K562 (cell line): ENCODE results near the gene ZNF862. TPM values are rescaled to one million over a fixed set of nuclear protein-coding genes. Genes with fewer than 3 reads are reported as not detected.

Experiments used
- CCAR2 ChIP-seq: fragments of 200-400 bp; formaldehyde crosslinking; IDR thresholded peaks from 2 replicates; pipeline ENCODE4 v1.6.1; 2017; ENCODE audit warnings: mild to moderate bottlenecking, low read depth, low read length
- EP300 ChIP-seq: IDR thresholded peaks from 2 replicates; pipeline ENCODE4 v1.6.1; 2012; ENCODE audit warnings: low read length, improper control_type of control experiment
- HNRNPK ChIP-seq: fragments of 200-400 bp; formaldehyde crosslinking; IDR thresholded peaks from one replicate; pipeline ENCODE4 v1.6.1; 2018; ENCODE audit warnings: mild to moderate bottlenecking, low read depth, low read length; ENCODE audit not compliant: poor library complexity, severe bottlenecking
- MIER1 ChIP-seq: fragments of 450-650 bp; IDR thresholded peaks from 2 replicates; pipeline ENCODE4 v1.6.1; 2016; ENCODE audit warnings: antibody characterized with exemption, mild to moderate bottlenecking, low read depth
- MTF1 ChIP-seq: fragments of 250-450 bp; sonication (Bioruptor Pico); IDR thresholded peaks from 2 replicates; pipeline ENCODE4 v1.9.0; 2021; ENCODE audit warnings: moderate library complexity, mild to moderate bottlenecking, inconsistent platforms, borderline replicate concordance
- RNF2 ChIP-seq: sonication (generic); IDR thresholded peaks from 2 replicates; pipeline ENCODE4 v1.6.1; 2016
- SETDB1 ChIP-seq: IDR thresholded peaks from one replicate; pipeline ENCODE4 v1.6.1; 2012; ENCODE audit warnings: low read length, control low read depth, inconsistent platforms
- SP1 ChIP-seq: sonication (generic); formaldehyde crosslinking; IDR thresholded peaks from 2 replicates; pipeline ENCODE4 v1.8.1; 2022; ENCODE audit warnings: mild to moderate bottlenecking, missing genetic modification reagents
- THRAP3 ChIP-seq: fragments of 450-650 bp; IDR thresholded peaks from 2 replicates; pipeline ENCODE4 v1.6.1; 2016; ENCODE audit warnings: mild to moderate bottlenecking, inconsistent platforms, borderline replicate concordance
- ZC3H11A ChIP-seq: IDR thresholded peaks from 2 replicates; pipeline ENCODE4 v1.6.1; 2012; ENCODE audit warnings: low read depth, low read length, improper control_type of control experiment
- ZNF174 ChIP-seq: fragments of 250-450 bp; sonication (Bioruptor Pico); IDR thresholded peaks from 2 replicates; pipeline ENCODE4 v1.4.0; 2020; ENCODE audit warnings: mild to moderate bottlenecking
- ZNF347 ChIP-seq: fragments of 450-650 bp; formaldehyde crosslinking; IDR thresholded peaks from 2 replicates; pipeline ENCODE4 v1.4.0; 2020; ENCODE audit warnings: low read depth, mild to moderate bottlenecking, moderate library complexity
- ZNF408 ChIP-seq: fragments of 250-450 bp; sonication (Bioruptor Pico); IDR thresholded peaks from 2 replicates; pipeline ENCODE4 v1.4.0; 2020; ENCODE audit warnings: low read depth, mild to moderate bottlenecking, moderate library complexity
- ZNF778 ChIP-seq: fragments of 450-650 bp; formaldehyde crosslinking; IDR thresholded peaks from 2 replicates; pipeline ENCODE4 v1.4.0; 2020; ENCODE audit warnings: mild to moderate bottlenecking, moderate library complexity
- ZSCAN29 ChIP-seq: fragments of 450-650 bp; IDR thresholded peaks from 2 replicates; pipeline ENCODE4 v1.6.1; 2017
- polyA plus RNA-seq, 8 experiments: library from polyadenylated mRNA; depleted of rRNA in 4 of 8; stranded (reverse) in 5 of 8; unstranded in 3 of 8; fragments of >200 nt; fragmentation: Nextera tagmentation in 2 of 8; fragmentation: Illumina TruSeq in 1 of 8; extraction: Ambion mirVana in 2 of 8; extraction: Trizol in 1 of 8; gene quantifications; 2 replicates each; pipeline versions ENCODE4 v1.2.1 to v1.2.3, GENCODE V29; 2011 to 2014; ENCODE audit warnings: inconsistent platforms in 1 of 8, missing spikeins in 1 of 8
- total RNA-seq, 7 experiments: library from RNA; depleted of rRNA in 6 of 7; stranded (reverse); fragments of >200 nt in 6 of 7; fragmentation: Illumina TruSeq in 2 of 7; extraction: Trizol in 2 of 7; gene quantifications; 2 replicates each; pipeline versions ENCODE4 v1.2.1 to v1.2.3, GENCODE V29; 2011 to 2021; ENCODE audit warnings: low replicate concordance in 1 of 7
- TF ChIP-seq, protein P1 (sequence below): fragments of 250-450 bp; sonication (Bioruptor Pico); IDR thresholded peaks from 2 replicates; pipeline ENCODE4 v1.8.0; 2022; ENCODE audit warnings: moderate library complexity, mild to moderate bottlenecking, inconsistent platforms
- TF ChIP-seq, protein P2 (sequence below): fragments of 250-450 bp; sonication (Bioruptor Pico); IDR thresholded peaks from 2 replicates; pipeline ENCODE4 v1.5.0; 2021; ENCODE audit warnings: mild to moderate bottlenecking, moderate library complexity
- TF ChIP-seq, protein P3 (sequence below): fragments of 450-650 bp; formaldehyde crosslinking; IDR thresholded peaks from 2 replicates; pipeline ENCODE4 v1.4.0; 2020; ENCODE audit warnings: mild to moderate bottlenecking, moderate library complexity
- TF ChIP-seq, protein P4 (sequence below): fragments of 250-450 bp; sonication (Bioruptor Pico); IDR thresholded peaks from 2 replicates; pipeline ENCODE4 v1.8.0; 2022; ENCODE audit warnings: inconsistent platforms
- TF ChIP-seq, protein P5 (sequence below): fragments of 200-400 bp; formaldehyde crosslinking; IDR thresholded peaks from 2 replicates; pipeline ENCODE4 v1.6.1; 2017; ENCODE audit warnings: mild to moderate bottlenecking, low read depth, low read length, moderate library complexity

Gene ZNF862
- total and polyA plus RNA-seq, 9 of the 15 experiments (the other 6 are each of a cell fraction or from before 2014, with no cell fraction given): 1.1 to 3.9 (median 2.6) TPM

DNA sequence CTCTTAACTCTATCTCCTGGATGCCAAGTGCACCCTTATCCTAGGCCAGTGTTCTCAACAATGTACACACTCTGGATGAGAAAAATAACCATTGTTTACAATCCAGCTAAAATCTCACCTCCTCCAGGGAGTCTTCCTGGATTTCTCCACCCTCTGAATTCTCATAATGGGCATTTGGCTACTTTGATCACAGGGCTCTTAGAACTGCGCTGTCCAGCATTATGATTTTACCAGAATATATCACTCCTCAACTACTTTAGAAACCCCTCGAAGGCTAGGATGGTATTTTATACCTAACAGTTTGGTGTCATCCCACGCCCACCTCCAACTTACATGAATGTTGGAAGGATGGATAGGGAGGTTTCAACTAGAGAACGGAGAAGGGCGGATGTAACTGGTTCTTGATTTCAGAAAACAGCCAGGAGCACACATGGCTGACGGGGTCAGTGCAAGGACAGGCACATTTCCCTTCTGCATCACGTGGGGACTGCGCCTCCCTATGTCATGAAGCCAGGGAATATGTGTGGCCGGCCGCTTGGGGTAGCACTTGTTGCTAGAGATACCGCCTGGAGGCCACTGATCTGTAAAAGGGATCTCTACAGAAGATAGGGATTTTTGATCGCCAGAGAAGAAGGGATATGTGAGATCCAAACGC, 34.4 kb downstream of the ZNF862 start (continued):
- TF ChIP-seq, protein P1, sequence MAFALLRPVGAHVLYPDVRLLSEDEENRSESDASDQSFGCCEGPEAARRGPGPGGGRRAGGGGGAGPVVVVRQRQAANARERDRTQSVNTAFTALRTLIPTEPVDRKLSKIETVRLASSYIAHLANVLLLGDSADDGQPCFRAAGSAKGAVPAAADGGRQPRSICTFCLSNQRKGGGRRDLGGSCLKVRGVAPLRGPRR (CRISPR knock-in tag): 0 out of 2 replicates have a peak, but pooled peaks have one; percentile 21
- no peak for TF ChIP-seq ZNF408
- no peak for TF ChIP-seq MTF1 (CRISPR knock-in tag)
- no peak for TF ChIP-seq SP1 (CRISPR knock-in tag)
- no peak for TF ChIP-seq ZNF778 (CRISPR knock-in tag)
- TF ChIP-seq MIER1: peak; percentile 71; the same call in 1 of the 2 replicates
- no peak for TF ChIP-seq ZNF347 (CRISPR knock-in tag)
- TF ChIP-seq ZC3H11A: no peak
- no peak; the same call in 1 of the 2 replicates for TF ChIP-seq EP300
- TF ChIP-seq, protein P2, sequence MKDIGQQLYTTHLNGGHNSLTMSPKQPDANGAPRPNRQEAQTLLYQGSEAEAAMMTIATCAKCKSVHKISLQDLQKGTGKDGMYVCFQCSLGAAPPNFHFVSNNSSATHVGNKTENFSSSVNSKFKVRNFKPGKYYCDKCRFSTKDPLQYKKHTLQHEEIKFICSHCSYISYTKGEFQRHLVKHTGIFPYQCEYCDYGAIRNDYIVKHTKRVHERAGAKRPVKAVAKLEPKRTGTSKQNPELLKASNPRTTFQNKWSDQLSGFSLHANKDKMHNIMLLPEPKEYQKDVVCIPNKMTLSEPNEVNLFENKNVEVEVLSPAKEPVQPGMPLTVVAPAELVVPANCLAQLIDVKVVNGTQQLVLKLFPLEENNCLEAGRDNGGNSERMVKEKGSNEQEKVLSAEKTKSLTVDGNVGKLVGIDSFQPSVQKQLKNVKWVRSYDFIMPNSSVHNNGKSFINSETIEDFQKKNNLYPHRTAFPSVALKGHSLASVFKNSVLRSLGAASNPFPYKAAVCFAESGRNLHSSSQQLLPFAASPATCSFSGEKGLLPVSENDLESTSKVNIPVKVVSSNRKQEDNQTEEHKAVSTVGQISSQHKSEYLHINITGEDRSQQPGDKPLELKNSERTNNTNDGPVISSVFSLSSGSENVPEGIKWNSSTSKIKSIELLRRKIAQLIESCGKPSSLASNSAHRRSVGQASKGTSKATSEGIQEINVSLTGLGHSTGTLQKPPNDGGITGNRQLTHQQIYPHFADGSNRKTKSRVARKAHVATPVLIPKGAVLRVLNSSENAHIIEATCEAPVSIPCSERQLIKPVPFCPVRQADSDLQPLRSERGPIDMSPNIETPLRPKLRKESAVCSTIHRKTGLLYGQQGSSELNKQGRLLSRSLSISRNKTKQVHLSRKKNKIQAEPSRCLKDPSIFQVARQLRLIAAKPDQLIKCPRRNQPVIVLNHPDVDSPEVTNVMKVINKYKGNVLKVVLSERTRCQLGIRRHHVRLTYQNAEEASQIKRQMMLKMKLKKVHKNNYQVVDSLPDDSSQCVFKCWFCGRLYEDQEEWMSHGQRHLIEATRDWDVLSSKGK (CRISPR knock-in tag): no peak
- TF ChIP-seq THRAP3: no peak
- TF ChIP-seq, protein P3, sequence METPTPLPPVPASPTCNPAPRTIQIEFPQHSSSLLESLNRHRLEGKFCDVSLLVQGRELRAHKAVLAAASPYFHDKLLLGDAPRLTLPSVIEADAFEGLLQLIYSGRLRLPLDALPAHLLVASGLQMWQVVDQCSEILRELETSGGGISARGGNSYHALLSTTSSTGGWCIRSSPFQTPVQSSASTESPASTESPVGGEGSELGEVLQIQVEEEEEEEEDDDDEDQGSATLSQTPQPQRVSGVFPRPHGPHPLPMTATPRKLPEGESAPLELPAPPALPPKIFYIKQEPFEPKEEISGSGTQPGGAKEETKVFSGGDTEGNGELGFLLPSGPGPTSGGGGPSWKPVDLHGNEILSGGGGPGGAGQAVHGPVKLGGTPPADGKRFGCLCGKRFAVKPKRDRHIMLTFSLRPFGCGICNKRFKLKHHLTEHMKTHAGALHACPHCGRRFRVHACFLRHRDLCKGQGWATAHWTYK (CRISPR knock-in tag): no peak
- TF ChIP-seq HNRNPK: no peak
- no peak for TF ChIP-seq SETDB1
- no peak for TF ChIP-seq ZNF174 (CRISPR knock-in tag)
- TF ChIP-seq, protein P4, sequence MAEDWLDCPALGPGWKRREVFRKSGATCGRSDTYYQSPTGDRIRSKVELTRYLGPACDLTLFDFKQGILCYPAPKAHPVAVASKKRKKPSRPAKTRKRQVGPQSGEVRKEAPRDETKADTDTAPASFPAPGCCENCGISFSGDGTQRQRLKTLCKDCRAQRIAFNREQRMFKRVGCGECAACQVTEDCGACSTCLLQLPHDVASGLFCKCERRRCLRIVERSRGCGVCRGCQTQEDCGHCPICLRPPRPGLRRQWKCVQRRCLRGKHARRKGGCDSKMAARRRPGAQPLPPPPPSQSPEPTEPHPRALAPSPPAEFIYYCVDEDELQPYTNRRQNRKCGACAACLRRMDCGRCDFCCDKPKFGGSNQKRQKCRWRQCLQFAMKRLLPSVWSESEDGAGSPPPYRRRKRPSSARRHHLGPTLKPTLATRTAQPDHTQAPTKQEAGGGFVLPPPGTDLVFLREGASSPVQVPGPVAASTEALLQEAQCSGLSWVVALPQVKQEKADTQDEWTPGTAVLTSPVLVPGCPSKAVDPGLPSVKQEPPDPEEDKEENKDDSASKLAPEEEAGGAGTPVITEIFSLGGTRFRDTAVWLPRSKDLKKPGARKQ (CRISPR knock-in tag): no peak
- TF ChIP-seq RNF2: peak; percentile 62; the same call in 1 of the 2 replicates
- TF ChIP-seq, protein P5, sequence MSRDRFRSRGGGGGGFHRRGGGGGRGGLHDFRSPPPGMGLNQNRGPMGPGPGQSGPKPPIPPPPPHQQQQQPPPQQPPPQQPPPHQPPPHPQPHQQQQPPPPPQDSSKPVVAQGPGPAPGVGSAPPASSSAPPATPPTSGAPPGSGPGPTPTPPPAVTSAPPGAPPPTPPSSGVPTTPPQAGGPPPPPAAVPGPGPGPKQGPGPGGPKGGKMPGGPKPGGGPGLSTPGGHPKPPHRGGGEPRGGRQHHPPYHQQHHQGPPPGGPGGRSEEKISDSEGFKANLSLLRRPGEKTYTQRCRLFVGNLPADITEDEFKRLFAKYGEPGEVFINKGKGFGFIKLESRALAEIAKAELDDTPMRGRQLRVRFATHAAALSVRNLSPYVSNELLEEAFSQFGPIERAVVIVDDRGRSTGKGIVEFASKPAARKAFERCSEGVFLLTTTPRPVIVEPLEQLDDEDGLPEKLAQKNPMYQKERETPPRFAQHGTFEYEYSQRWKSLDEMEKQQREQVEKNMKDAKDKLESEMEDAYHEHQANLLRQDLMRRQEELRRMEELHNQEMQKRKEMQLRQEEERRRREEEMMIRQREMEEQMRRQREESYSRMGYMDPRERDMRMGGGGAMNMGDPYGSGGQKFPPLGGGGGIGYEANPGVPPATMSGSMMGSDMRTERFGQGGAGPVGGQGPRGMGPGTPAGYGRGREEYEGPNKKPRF: no peak
- TF ChIP-seq CCAR2: no peak
- no peak for TF ChIP-seq ZSCAN29
